ENCODE data around the gene BBS1.
"Not testable (repeated sequence)": the region's sequence is repeated elsewhere in the genome, so short reads cannot be mapped to it uniquely, and the experiment has no call there.

BBS1 gene

GRCh38 chr11:66510271-66510989, at the start of gene BBS1:
BBS1 (plus strand) TSS chr11:66510635; CDS start chr11:66510660, 25 bp downstream.
- DNase-seq (ENCODE audit: low spot score): peak; percentile 69

DNA sequence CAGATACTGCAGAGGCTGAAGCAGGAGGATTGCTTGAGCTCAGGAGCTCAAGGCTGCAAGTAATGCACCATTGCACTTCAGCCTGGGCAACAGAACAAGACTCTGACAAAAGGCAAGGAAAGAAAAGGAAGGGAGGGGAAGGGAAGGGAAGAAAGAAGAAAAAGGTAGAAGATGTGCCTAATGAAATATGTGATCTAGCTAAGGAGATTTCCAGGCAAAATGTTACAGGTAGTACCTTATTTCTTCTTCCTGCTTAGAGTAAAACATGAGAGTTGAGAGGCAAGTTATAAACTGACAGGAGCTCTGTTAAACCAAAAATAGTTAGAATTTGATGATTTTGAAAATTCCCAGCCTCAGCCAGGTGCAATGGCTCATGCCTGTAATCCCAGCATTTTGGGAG, 48.4 kb upstream of the BBS1 start:
- DNase-seq (ENCODE audit: low spot score): no peak

DNA sequence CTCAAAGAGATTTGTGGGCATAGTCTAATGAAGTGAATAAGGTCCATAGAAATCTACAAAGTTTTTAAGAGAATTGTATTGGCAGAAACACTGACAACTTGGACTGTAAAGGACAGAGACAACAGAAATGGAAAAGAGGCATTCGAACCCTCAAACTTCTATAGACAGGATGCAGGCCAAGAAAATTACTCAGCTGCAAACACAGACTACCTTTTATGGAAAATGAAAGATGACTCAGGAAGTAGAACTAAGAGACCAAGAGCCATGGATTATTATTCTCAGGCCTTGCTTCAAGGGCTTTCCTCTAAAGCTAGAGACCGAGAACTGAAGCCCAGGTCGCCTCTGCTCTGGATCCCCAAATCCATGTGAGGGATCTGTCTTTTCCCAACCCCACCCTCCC, 47.5 kb upstream of the BBS1 start:
- DNase-seq (ENCODE audit: low spot score): no peak

- DNase-seq (ENCODE audit: low spot score): not testable (repeated sequence)
Measured at GRCh38 chr11:66464116-66464515, 46.3 kb upstream of the BBS1 start.

DNA sequence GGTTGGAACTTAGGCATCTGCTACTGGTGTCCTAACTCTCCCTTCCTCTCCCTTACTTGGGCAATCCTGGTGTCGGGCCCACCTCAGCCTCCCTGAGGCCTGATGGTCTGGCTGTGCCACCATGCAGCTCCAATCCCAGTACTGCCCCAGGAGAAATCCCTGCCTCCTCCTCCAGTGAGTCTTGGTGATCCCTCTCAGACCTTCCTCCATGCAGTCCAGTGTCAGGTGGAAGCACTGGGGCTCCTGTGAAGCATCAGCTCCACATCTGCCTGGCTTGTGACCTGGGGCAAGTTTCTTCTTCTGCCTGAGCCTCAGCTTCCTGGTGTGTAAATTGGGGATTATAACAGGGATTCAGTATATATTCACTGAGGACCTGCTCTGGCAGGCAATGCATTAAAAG, 45.5 kb upstream of the BBS1 start:
- DNase-seq (ENCODE audit: low spot score): no peak

DNA sequence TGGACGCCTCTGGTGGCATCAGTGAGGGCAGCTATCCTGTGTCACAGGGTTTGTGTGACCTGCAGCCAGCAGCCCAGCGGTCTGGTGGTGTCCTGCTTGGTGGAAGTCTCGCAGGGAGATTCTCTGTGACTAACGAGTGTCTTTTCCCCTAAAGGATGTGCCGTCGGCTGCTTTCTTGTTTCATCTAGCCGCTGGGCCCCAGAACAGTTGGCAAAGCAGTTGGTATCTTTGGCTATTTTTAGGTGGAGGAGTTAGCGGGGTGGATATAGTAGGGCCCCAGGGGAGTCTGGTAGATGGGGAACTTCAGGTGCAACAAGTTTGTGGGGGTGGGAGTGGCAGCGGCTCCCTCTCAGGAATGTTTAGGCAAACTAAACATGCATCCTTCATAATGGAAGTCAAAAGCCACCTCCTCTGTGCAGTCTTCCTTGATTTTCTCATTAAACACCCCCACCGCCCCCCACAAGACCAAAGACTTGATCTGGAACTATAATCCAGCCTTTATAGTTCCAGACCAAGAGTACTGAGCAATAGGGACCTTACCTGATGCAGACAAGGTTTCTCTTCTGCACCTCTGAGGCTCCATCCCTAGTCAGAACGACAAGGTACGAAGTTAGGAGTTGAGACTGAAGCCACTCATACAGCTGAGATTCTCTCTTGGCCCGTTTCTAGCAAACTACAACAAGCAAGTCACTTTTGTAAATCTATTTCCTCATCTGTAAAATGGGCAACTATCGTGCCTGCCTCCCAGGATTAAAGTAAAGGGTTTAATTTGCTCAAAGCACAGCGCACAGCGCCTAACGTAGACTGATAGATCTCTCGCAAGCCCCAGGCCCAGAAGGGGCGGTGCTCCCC, 44.8 kb upstream of the BBS1 start:
- DNase-seq (ENCODE audit: low spot score): no peak

- DNase-seq (ENCODE audit: low spot score): peak; percentile 83
Measured at GRCh38 chr11:66466225-66467033, 44.0 kb upstream of the BBS1 start, which contains the start of gene PELI3. PELI3 (plus strand) TSS chr11:66466905; CDS start chr11:66468129, 1,224 bp downstream.

- DNase-seq (ENCODE audit: low spot score): no peak
Measured at GRCh38 chr11:66467034-66467659, 43.3 kb upstream of the BBS1 start.

GRCh38 chr11:66467756-66468155, 42.7 kb upstream of the BBS1 start:
- peak; percentile 44 for DNase-seq (ENCODE audit: low spot score)

DNA sequence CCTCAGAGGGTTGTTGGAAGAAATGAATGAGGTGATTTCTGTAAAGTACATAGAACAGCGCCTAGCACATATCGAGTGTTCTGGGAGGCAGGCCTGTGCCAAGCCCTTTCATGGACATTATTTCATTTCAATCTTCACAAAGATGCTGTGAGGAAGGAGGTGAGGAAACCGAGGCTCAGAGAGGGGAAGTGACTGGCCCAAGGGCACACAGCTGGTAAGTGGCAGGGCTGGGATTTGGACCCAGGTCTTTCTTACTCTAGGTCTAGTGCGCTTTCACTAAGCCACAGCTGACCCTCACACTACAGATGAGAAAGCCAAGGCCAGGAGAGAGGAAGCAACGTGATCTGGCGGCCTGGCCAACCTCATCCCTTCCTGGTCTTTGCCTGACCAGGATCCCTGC, 41.7 kb upstream of the BBS1 start:
- no peak for DNase-seq (ENCODE audit: low spot score)

DNA sequence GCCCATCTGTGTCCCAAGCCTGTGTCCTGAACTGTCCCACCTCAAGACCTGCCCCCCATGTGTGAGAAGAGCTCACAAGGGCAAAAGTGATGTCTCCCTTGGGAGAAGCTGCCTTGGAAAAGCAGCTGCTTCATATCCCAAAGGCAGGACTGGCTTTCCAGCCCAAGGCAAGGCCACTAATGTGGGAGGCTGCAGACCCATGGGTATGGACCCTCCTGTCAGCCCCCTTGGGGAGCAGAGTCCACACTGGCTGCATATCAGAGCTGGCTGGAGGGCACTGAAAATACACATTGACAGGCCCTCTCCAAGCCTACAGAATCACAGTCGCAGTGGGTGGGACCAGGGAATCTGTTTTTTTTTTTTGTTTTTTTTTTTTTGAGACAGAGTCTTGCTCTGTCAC, 41.0 kb upstream of the BBS1 start:
- DNase-seq (ENCODE audit: low spot score): no peak

DNA sequence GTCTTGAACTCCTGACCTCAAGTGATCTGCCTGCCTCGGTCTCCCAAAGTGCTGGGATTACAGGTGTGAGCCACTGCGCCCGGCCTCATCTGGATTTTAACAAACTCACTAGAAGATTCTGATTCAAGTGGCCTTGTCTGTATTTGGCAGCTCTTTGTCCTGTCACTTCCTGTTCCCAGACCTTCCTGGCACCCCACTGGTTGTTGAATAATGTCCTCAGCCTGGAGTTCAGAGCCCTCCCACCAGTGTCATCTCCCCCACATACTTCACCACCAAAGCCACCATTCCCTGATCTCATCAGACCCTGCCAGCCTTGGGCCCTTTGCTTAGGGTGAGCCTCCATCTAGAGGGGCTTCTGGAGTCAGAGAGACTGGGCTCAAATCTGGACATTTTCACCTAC, 40.4 kb upstream of the BBS1 start:
- DNase-seq (ENCODE audit: low spot score): no peak

DNA sequence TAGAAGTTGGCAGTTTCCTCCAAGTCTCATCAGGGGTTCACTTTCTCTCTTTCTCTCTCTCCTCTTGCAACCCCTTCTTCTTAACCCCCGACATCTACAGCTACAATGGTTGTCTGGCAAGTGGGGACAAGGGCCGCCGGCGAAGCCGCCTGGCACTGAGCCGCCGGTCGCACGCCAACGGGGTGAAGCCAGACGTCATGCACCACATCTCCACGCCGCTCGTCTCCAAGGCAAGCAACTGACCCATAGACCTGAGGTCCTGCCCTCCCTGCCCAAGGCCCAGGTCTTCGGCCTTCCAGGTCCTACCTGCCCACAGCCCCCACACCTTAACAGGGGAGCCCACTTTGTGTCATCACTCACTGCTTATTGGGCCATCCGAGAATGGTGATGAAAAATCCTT, 39.3 kb upstream of the BBS1 start:
- DNase-seq (ENCODE audit: low spot score): no peak

DNA sequence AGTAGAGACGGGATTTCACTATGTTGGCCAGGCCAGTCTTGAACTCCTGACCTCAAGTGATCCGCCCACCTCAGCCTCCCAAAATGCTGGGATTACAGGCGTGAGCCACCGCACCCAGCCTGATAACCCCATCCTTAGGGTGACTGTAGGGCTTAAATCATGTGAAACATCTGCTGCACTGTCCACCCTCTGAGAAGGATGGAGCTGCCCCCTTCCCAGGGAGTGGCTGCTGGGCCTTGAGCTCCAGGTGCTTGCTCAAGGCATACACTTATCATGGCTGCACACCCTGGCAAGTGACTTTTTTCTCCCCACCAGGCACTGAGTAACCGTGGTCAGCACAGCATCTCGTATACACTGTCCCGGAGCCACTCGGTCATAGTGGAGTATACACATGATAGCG, 38.4 kb upstream of the BBS1 start:
- DNase-seq (ENCODE audit: low spot score): no peak

- no peak for DNase-seq (ENCODE audit: low spot score)
Measured at GRCh38 chr11:66473167-66473566, 37.3 kb upstream of the BBS1 start.

GRCh38 chr11:66473608-66474515, 36.6 kb upstream of the BBS1 start:
- DNase-seq (ENCODE audit: low spot score): no peak

DNA sequence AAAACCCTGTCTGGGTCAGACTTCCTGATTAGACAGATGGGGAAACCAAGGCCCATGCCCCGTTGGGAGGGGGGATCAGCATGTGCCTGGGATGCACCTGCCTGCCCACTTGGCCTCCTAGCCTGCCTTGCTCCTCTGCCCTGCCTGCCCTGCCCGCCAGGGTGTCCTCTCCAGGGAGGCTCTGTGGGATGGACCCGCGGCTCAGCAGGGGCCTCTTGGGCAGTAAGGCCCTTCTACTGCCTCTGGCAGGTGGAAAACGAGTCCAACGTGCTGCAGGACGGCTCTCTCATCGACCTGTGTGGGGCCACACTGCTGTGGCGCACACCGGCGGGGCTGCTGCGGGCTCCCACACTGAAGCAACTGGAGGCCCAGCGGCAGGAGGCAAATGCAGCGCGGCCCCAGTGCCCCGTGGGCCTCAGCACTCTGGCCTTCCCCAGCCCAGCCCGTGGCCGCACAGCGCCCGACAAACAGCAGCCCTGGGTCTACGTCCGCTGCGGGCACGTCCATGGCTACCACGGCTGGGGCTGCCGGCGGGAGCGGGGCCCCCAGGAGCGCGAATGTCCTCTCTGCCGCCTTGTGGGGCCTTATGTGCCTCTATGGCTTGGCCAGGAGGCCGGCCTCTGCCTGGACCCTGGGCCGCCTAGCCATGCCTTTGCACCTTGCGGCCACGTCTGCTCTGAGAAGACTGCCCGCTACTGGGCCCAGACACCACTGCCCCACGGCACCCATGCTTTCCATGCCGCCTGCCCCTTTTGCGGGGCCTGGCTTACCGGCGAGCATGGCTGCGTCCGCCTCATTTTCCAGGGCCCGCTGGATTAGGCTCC, 34.9 kb upstream of the BBS1 start:
- no peak for DNase-seq (ENCODE audit: low spot score)

DNA sequence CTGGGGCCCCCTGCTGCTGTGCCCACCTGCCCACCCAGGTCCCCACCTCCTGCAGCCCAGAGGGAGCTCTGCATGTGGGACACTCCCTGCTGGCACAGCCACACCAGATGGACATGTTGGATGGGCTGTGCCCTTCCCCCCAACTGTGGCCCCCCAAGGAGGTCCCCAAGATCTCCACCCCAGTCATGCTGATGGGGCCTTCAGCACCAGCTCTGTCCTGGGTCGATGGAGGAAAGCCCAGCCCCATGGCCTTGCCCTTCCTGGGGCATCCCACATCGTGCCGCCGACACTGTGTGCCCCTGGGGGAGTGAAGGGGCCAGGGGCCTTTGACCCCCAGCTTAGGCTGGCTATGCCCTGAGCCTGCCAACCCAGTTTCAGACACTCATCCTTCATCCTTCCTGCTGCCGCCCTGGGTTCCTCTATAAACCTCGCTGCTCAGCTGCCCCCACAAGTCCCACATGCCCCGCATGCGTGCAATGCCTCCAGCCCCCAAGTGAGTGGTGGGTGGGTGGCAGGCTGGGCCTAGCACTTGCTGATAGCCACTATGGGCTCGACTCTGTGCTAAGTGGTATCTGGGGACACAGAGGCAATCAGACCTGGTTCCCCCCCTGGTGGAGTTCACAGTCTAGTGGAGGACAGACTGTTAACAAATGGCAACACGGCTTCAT, 34.1 kb upstream of the BBS1 start:
- DNase-seq (ENCODE audit: low spot score): no peak

DNA sequence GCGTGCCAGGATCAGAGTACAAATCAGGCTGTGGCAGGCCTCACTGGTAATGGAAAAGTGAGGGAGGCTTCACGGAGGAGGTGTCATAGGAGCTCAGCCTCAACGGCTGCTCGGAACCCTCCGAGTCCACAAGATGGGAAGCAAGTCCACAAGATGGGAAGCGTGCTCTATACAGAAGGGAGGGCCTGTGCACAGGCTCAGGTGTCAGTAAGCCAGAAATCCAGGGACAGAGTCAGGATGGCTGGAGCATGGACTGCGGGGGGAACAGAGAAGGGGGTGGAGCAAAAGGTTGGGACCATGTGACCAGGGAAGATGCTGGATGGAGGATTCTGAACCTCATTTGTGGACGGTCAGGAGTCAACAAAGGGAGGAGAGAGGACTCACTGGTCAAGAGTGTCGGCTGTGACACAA, 33.6 kb upstream of the BBS1 start:
- no peak for DNase-seq (ENCODE audit: low spot score)
